Measurements from ENCODE around the gene ZNF324B.
"Not testable (repeated sequence)": the region's sequence is repeated elsewhere in the genome, so short reads cannot be mapped to it uniquely, and the experiment has no call there.

ZNF324B gene

GRCh38 chr19:58451358-58452101 is at the start of gene ZNF324B:
Gene ZNF324B (plus strand): TSS chr19:58451622. CDS start chr19:58453702, 2,080 bp downstream.
- TF ChIP-seq ZNF274 (IDR thresholded peaks at IDR 0.05; ENCODE audit: low read depth, low read length): no peak

GRCh38 chr19:58401840-58402421 is 49.5 kb upstream of the ZNF324B start:
- no peak for TF ChIP-seq ZNF274 (IDR thresholded peaks at IDR 0.05; ENCODE audit: low read depth, low read length)
- peak overlapping the region; percentile 65 for H3K4me3 ChIP-seq (ENCODE audit: low read length)

More at GRCh38 chr19:58451358-58452101, at the start of gene ZNF324B:
- peak within 1 kb of the TSS; percentile 81 for H3K4me3 ChIP-seq (ENCODE audit: low read length)

- H3K4me3 ChIP-seq (ENCODE audit: low read length): not testable (repeated sequence)
These were observed 47.4 kb upstream of the ZNF324B start for GRCh38 chr19:58403920-58404478.

DNA sequence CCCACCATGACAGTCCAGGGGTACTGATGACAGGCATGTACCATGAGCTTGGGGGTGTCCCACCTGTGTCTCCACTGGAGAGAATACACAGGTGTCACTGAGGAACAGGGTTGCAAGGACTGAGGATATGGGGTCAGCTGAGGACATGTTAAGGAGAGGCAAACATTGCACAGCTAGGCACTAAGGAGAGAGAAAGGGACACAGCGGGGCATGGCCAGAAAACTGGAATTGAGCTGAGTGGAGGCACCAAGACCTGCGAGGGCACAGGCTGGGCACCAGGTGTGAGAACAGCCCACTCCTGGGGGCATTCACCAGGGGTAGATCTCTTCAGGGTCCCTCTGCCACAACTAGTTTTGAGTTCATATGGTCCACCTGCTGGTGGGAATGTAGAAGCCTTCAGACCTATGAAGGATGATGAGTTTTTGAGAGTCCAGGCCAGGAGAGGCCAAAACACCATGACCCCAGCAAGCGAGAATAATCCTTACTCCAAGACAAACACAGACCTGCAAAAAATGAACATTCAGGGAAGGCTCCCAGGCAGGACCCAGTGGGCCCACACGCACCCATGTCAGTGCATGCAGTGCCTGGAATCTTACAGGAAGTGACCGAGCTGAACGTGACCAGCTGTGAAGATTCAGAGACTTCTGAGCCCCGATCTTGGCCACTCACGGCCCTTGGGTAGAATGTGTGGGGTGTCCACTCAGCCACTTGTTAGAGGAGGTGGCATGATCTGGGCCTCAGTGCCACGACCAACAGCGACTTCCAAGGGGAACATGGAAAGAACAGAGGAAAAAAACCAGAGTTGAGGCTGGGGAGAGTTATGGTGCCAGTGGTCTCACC is 44.4 kb upstream of the ZNF324B start:
- TF ChIP-seq ZNF274 (IDR thresholded peaks at IDR 0.05; ENCODE audit: low read depth, low read length): no peak

GRCh38 chr19:58407658-58408151 is 43.7 kb upstream of the ZNF324B start:
- TF ChIP-seq ZNF274 (IDR thresholded peaks at IDR 0.05; ENCODE audit: low read depth, low read length): no peak
- peak overlapping the region; percentile 80 for H3K4me3 ChIP-seq (ENCODE audit: low read length)

More for the DNA sequence above, 44.4 kb upstream of the ZNF324B start:
- peak overlapping the region; percentile 80; the same call in 1 of the 2 replicates for H3K4me3 ChIP-seq (ENCODE audit: low read length)

DNA sequence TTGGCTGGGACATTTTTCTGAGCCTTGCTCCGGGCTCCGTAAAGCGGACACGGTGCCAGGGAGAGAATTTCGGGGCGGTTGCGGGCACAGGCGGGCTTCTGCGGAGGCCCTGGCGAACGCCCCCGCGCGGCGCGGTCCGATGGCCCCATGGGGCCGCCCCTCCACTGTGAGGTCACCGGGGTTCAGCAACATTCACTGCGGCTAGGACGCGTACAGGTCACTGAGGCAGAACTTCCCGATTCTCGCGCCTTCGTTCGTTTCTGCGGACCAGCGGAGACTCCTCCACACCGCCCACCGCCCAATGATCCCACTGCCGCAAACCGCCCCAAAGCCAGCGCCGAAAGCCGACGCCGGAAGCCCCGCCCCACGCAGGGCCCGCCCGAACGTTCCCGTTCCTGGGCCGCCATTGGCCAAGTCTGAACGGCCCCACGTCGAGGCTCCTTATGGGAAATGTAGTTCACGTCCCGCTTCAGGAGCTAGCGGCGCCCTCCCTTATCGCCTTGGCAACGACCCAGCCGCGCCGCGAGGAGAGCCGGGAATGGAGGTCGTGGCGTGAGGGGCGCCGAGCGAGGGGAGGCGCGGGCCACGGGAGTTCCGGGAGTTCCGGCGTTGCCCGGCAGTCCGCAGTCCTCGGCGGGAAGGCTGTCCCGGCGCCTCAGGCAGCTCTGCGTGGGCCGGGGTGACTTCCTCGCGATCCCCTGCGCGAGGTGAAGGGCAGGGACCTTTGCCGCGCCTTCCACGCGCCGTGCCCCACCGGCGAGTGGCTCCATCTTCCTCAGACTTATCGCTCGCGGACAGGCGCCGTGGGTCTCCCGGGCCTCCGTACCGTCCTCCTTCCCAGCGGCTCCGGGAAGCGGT is 43.0 kb upstream of the ZNF324B start, which contains the start of gene ZNF584:
ZNF584 (plus strand) TSS at position 498 of the 858 bp plus-strand sequence. CDS start 499 bp downstream, outside the sequence.
- TF ChIP-seq ZNF274 (IDR thresholded peaks at IDR 0.05; ENCODE audit: low read depth, low read length): no peak
- peak within 1 kb of the TSS; percentile 80 for H3K4me3 ChIP-seq (ENCODE audit: low read length)

GRCh38 chr19:58409010-58409790 is 42.2 kb upstream of the ZNF324B start:
- no peak for TF ChIP-seq ZNF274 (IDR thresholded peaks at IDR 0.05; ENCODE audit: low read depth, low read length)
- peak overlapping the region; percentile 80 for H3K4me3 ChIP-seq (ENCODE audit: low read length)

- TF ChIP-seq ZNF274 (IDR thresholded peaks at IDR 0.05; ENCODE audit: low read depth, low read length): no peak
- no peak overlapping the region for H3K4me3 ChIP-seq (ENCODE audit: low read length)
These were observed 34.8 kb upstream of the ZNF324B start for GRCh38 chr19:58416604-58417003.

- no peak overlapping the region for H3K4me3 ChIP-seq (ENCODE audit: low read length)
- no peak for TF ChIP-seq ZNF274 (IDR thresholded peaks at IDR 0.05; ENCODE audit: low read depth, low read length)
These were observed 34.4 kb upstream of the ZNF324B start for GRCh38 chr19:58417071-58417470.

DNA sequence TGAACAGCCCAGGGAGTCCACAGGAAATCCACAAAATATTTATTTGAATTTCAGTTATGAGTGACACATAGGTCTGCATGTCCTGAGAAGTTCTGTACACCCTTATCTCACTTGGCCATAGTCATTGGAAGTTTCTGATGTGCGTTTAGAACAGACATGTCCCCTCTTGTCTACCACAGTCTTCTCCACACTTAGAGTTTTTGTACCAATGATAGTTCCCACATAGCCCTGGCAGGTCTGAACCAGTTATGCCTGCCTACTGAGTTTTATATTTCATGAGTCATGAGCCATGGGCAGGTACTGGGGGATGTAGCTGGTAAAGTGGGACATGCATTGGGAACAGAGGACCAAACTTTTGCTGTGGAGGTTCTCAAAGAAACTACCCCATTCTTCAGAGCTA is 22.8 kb upstream of the ZNF324B start:
- no peak overlapping the region for H3K4me3 ChIP-seq (ENCODE audit: low read length)

DNA sequence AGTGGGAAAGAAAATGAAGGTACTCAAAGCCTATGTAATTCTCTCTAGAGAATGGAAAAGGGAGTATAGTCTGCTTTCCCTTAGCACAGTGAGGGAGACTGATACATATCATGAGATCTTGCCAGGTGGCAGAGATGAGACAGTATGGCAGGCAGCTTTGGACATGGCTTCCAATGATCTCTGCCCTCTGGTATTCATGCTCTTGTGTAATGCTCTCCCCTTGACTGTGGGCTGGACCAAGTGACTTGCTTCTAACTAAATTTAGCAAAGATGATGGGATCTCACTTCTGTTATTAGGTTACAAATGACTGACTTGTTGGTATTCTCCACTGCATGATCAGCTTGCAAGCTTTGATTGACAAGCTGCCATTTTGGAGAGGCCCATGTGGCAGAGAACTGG is 21.7 kb upstream of the ZNF324B start:
- TF ChIP-seq ZNF274 (IDR thresholded peaks at IDR 0.05; ENCODE audit: low read depth, low read length): no peak
- no peak overlapping the region for H3K4me3 ChIP-seq (ENCODE audit: low read length)

More for the DNA sequence above, 22.8 kb upstream of the ZNF324B start:
- no peak for TF ChIP-seq ZNF274 (IDR thresholded peaks at IDR 0.05; ENCODE audit: low read depth, low read length)

DNA sequence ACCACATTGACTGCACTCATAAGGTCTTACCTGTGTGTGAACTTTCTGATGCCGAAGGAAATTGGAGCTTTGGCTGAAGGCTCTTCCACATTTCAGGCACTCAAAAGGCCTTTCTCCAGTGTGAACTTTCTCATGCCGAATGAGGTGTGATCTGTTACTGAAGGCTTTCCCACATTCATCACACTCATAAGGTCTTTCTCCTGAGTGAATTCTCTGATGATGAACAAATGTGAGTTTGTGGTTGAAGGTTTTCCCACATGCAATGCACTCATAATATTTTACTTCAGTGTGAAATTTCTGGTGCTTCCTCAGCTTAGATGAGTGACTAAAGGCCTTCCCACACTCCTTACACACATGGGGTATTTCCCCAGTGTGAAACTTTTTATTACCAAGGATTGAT is 17.2 kb upstream of the ZNF324B start:
- TF ChIP-seq ZNF274 (IDR thresholded peaks at IDR 0.05; ENCODE audit: low read depth, low read length): no peak
- no peak overlapping the region for H3K4me3 ChIP-seq (ENCODE audit: low read length)

All from GM08714 (cell line).